ENCODE data around the gene MRPS17. TPM values are rescaled to one million over a fixed set of nuclear protein-coding genes. Genes with fewer than 3 reads are reported as not detected.
A peak's percentile ranks its signal among the peaks of the same experiment; 100 is the strongest.

Gene MRPS17
- total and polyA plus RNA-seq, 5 donors = 16.6 to 22.2 (median 19.1) TPM

- ATAC-seq = peak; percentile 73 to 78
- peaks cover 8% of the 10 kb centered on the region for H3K4me1 ChIP-seq (ENCODE audit: control insufficient read depth, insufficient read depth, low read length)
- DNase-seq = peak in 1 of 3 donors; percentile 66
- H3K4me3 ChIP-seq (ENCODE audit: low read length) = no peak overlapping the region
- no peaks in the 10 kb centered on the region for H3K27me3 ChIP-seq (ENCODE audit: control insufficient read depth, insufficient read depth)
- intact Hi-C loops (cut with DNase I) = no loop called here
- 44% methylated on average over 8 of the region's 8 CpGs for WGBS
- H3K27ac ChIP-seq (ENCODE audit: low read length) = peak overlapping the region; percentile 94
- H3K9me3 ChIP-seq (ENCODE audit: control insufficient read depth, low read length) = no peaks in the 10 kb centered on the region
Observed at GRCh38 chr7:55970978-55971377, 19.3 kb downstream of the MRPS17 start.

DNA sequence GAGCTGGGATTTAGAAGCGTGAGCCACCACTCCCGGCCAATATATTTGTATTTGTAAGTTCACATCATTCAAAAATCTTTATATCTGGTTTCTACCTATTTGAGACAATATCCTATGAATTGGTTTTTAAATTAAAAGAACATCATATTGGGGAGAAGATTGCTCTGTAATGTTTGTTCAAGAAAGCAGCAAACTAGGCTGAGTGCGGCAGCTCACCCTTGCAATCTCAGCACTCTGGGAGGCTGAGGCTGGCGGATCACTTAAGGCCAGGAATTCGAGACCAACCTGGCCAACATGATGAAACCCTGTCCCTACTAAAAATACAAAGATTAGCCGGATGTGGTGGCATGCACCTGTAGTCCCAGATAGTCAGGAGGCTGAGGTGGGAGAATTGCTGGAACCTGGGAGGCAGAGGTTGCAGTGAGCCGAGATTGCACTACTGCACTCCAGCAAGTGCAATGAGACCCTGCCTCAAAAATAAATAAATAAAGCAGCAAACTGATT, 22.1 kb downstream of the MRPS17 start:
- DNase-seq (no peak), ATAC-seq (no peak)
- Histone ChIP-seq H3K27ac (ENCODE audit: low read length) (no peak overlapping the region), H3K4me3 (ENCODE audit: low read length) (no peak overlapping the region), H3K9me3 (ENCODE audit: control insufficient read depth, low read length) (no peaks in the 10 kb centered on the region), H3K4me1 (ENCODE audit: control insufficient read depth, insufficient read depth, low read length) (peaks cover 8% of the 10 kb centered on the region), H3K27me3 (ENCODE audit: control insufficient read depth, insufficient read depth) (no peaks in the 10 kb centered on the region)
- intact Hi-C loops (cut with DNase I) = no loop called here
- 92% methylated on average over 7 of the region's 7 CpGs for WGBS

- intact Hi-C loops (cut with DNase I) = no loop called here
- ATAC-seq (peak; percentile 72 to 75), DNase-seq (no peak)
- Histone ChIP-seq H3K9me3 (ENCODE audit: control insufficient read depth, low read length) (no peaks in the 10 kb centered on the region), H3K4me3 (ENCODE audit: low read length) (no peak overlapping the region), H3K27me3 (ENCODE audit: control insufficient read depth, insufficient read depth) (no peaks in the 10 kb centered on the region), H3K27ac (ENCODE audit: low read length) (peak overlapping the region; percentile 95), H3K4me1 (ENCODE audit: control insufficient read depth, insufficient read depth, low read length) (peaks cover 4% of the 10 kb centered on the region)
- 59% methylated on average over 7 of the region's 7 CpGs for WGBS
Observed at GRCh38 chr7:55975988-55976633, 24.4 kb downstream of the MRPS17 start.

DNA sequence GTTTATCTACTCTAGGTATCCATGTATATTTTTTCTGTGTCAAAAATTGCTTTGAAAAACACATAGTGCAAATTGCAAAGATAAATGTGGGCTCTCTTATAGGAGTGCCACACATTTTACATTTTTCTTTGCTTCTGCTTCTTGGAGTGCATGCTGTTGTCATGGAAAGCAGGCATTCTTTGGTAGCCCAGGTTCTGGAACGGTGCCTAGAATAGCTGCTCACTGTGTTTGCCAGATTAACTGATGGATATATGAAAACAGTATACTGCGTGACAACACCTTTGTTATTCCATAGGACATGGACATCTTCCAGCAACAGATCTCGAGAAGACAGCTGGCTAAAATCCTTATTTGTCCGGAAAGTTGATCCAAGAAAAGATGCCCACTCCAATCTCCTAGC, 26.2 kb downstream of the MRPS17 start:
- no peaks in the 10 kb centered on the region for H3K27me3 ChIP-seq (ENCODE audit: control insufficient read depth, insufficient read depth)

GRCh38 chr7:55980266-55980665, 28.6 kb downstream of the MRPS17 start:
- ATAC-seq = no peak
- Histone ChIP-seq H3K4me1 (ENCODE audit: control insufficient read depth, insufficient read depth, low read length) (peaks cover 4% of the 10 kb centered on the region), H3K27ac (ENCODE audit: low read length) (no peak overlapping the region), H3K9me3 (ENCODE audit: control insufficient read depth, low read length) (no peaks in the 10 kb centered on the region), H3K27me3 (ENCODE audit: control insufficient read depth, insufficient read depth) (no peaks in the 10 kb centered on the region), H3K4me3 (ENCODE audit: low read length) (no peak overlapping the region)
- 87% methylated on average over 3 of the region's 3 CpGs for WGBS
- intact Hi-C loops (cut with DNase I) = no loop called here
- DNase-seq = no peak

More for the DNA sequence above, 26.2 kb downstream of the MRPS17 start:
- Histone ChIP-seq H3K27ac (ENCODE audit: low read length) (no peak overlapping the region), H3K4me1 (ENCODE audit: control insufficient read depth, insufficient read depth, low read length) (peaks cover 4% of the 10 kb centered on the region), H3K4me3 (ENCODE audit: low read length) (no peak overlapping the region), H3K9me3 (ENCODE audit: control insufficient read depth, low read length) (no peaks in the 10 kb centered on the region)
- ATAC-seq (peak in 1 of 2 donors; percentile 36), DNase-seq (no peak)
- WGBS = 49% methylated on average over 4 of the region's 4 CpGs
- intact Hi-C loops (cut with DNase I) = no loop called here

DNA sequence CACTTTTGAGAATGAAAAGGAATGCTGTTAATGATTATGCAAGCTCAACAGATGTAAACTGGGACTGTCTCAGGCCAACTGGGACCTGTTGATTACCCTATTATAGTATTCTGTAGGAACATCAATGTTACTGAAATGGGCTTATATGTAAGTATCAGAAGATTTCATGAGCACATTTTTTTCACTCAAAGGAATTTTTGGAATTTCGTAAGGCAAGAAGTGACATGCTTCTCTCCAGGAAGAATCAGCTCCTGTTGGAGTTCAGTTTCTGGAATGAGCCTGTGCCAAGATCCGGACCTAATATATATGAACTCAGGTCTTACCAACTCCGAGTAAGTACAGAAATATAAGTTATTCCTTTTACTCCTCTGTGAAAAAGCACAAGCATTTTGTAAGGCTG, 31.9 kb downstream of the MRPS17 start:
- Histone ChIP-seq H3K27ac (ENCODE audit: low read length) (no peak overlapping the region), H3K4me3 (ENCODE audit: low read length) (no peak overlapping the region), H3K4me1 (ENCODE audit: control insufficient read depth, insufficient read depth, low read length) (no peaks in the 10 kb centered on the region), H3K9me3 (ENCODE audit: control insufficient read depth, low read length) (no peaks in the 10 kb centered on the region), H3K27me3 (ENCODE audit: control insufficient read depth, insufficient read depth) (no peaks in the 10 kb centered on the region)
- intact Hi-C loops (cut with DNase I) = no loop called here
- ATAC-seq (no peak), DNase-seq (no peak)
- WGBS = 83% methylated on average over 3 of the region's 3 CpGs

DNA sequence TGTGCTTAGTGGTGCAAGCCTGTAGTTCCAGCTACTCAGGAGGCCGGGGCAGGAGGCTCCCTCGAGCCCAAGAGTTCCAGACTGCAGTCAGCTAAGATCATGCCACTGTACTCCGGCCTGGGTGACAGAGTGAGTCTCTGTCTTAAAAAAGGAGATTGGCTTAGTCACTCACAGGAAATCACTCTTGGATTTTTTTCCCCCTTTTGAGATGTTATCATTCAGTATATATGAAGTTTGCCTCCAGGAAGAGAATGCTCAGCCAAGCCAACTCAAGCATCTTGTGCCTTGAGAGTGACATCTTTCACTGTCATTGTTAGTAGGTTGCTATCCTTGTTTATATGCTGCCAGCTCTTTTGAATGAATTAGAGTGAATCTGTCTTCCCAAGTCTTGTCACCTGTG, 40.7 kb downstream of the MRPS17 start:
- intact Hi-C loops (cut with DNase I) = no loop called here
- no peak overlapping the region for H3K4me3 ChIP-seq (ENCODE audit: low read length)
- DNase-seq (no peak), ATAC-seq (no peak)
- WGBS = 92% methylated on average over 3 of the region's 3 CpGs
- no peaks in the 10 kb centered on the region for H3K27me3 ChIP-seq (ENCODE audit: control insufficient read depth, insufficient read depth)
- H3K9me3 ChIP-seq (ENCODE audit: control insufficient read depth, low read length) = no peaks in the 10 kb centered on the region
- H3K4me1 ChIP-seq (ENCODE audit: control insufficient read depth, insufficient read depth, low read length) = no peaks in the 10 kb centered on the region
- no peak overlapping the region for H3K27ac ChIP-seq (ENCODE audit: low read length)

DNA sequence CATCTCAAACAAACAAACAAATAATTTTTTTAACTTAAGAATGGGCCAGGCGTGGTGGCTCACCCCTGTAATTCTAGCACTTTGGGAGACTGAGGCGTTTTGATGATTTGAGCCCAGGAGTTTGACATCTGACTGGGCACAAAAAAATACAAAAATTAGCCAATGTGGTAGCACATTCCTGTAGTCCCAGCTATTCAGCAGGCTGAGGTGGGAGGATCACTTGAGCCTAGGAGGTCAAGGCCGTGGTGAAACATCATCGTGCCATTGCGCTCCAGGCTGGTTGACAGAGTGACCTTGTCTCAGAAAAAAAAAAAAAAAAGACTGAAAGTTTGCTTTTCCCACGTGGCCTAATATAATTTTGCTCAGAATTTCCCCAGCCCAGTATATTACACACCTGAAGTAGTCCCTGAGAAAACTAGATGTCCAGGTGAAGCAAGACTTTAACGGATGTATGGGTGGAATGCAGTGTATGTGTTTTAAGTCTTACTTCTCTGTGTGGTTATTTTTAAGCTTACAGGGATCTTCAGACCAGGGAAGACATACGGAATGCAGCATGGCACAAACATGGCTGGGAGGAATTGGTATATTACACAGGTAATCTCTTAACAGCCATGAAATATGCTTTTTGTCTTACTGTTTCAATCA, 45.3 kb downstream of the MRPS17 start:
- ATAC-seq (no peak), DNase-seq (no peak)
- no peaks in the 10 kb centered on the region for H3K9me3 ChIP-seq (ENCODE audit: control insufficient read depth, low read length)
- intact Hi-C loops (cut with DNase I) = no loop called here
- H3K27me3 ChIP-seq (ENCODE audit: control insufficient read depth, insufficient read depth) = no peaks in the 10 kb centered on the region
- 89% methylated on average over 8 of the region's 8 CpGs for WGBS
- no peaks in the 10 kb centered on the region for H3K4me1 ChIP-seq (ENCODE audit: control insufficient read depth, insufficient read depth, low read length)
- H3K27ac ChIP-seq (ENCODE audit: low read length) = no peak overlapping the region
- H3K4me3 ChIP-seq (ENCODE audit: low read length) = no peak overlapping the region

DNA sequence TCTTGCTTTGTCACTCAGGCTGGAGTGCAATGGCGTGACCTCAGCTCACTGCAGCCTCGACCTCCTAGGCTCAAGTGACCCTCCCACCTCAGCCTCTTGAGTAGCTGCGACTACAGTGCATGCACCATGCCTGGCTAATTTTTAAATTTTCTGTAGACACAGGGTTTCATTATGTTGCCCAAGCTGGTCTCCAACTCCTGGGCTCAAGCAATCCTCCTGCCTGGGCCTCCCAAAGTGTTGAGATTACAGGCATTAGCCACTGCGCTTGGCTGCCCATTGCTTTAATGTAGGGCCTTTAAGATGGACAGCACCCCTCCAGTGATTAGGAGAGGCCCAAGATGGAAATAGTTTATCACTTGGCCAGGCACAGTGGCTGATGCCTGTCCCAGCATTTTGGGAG, 52.1 kb downstream of the MRPS17 start:
- intact Hi-C loops (cut with DNase I) = loop anchor here in 1 of 4 donors (10.0 kb wide), 1 partner anchor 71 kb away; no protein-coding TSS in a partner anchor
- WGBS = 84% methylated on average over 4 of the region's 4 CpGs

More for the DNA sequence above, 52.1 kb downstream of the MRPS17 start:
- no peak for DNase-seq
- Histone ChIP-seq H3K27me3 (ENCODE audit: control insufficient read depth, insufficient read depth) (no peaks in the 10 kb centered on the region), H3K4me3 (ENCODE audit: low read length) (no peak overlapping the region), H3K27ac (ENCODE audit: low read length) (no peak overlapping the region), H3K4me1 (ENCODE audit: control insufficient read depth, insufficient read depth, low read length) (no peaks in the 10 kb centered on the region), H3K9me3 (ENCODE audit: control insufficient read depth, low read length) (no peaks in the 10 kb centered on the region)
- ATAC-seq = no peak
